HG03066 (cell line): ENCODE data around the gene MAMSTR.

Experiments
- ATAC-seq: cut with Tn5 transposase; IDR thresholded peaks from one replicate; pipeline ENCODE4 v1.9.1; 2021; ENCODE audit warnings: low read depth; ENCODE audit not compliant: unreplicated experiment

The MAMSTR gene

DNA sequence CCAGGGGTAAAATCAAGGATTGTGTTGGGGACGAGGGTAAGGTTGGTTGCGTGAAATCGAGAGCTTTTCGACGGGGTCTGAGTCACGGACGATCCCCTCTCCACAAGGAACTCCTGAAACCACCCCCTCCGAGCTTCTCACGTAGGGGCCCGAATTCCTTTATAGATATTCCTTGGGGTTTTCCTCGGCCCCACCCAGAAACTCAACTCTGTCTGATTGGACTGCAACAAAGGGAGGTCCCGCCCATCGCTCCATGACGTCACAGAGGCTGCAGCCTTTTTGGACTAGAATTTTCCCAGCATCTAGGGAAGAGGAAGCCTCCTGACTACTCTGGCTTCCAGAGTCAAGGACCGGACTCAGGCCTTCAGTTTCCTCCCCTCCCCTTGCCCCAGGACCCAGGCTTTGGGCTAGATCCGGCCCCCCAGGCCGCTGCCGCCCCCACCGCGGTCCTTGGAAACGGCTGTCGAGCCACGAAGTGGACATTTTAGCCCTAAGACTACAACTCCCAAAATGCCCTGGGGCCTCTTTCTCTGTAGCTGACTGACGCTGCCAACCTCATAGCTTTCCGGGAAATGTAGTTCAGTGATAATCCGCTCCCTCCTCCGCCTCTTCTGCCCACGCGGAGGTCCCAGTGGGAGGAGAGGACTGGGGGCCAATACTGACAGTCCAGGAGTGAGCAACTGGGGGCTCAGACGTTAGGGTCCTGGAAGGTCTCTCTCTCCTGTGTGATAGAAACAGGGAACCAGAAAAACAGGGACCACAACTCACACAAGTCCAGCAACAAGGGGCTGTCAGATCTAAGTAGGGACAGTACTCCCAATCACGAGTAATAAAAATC, 27.4 kb upstream of the MAMSTR start, which contains the start of gene IZUMO1:
IZUMO1 (minus strand) TSS at position 172 of the 838 bp plus-strand sequence. CDS start 1,050 bp downstream, outside the sequence.
- ATAC-seq, result no peak

- no peak for ATAC-seq
Observed at GRCh38 chr19:48746110-48746509, 26.6 kb upstream of the MAMSTR start.

DNA sequence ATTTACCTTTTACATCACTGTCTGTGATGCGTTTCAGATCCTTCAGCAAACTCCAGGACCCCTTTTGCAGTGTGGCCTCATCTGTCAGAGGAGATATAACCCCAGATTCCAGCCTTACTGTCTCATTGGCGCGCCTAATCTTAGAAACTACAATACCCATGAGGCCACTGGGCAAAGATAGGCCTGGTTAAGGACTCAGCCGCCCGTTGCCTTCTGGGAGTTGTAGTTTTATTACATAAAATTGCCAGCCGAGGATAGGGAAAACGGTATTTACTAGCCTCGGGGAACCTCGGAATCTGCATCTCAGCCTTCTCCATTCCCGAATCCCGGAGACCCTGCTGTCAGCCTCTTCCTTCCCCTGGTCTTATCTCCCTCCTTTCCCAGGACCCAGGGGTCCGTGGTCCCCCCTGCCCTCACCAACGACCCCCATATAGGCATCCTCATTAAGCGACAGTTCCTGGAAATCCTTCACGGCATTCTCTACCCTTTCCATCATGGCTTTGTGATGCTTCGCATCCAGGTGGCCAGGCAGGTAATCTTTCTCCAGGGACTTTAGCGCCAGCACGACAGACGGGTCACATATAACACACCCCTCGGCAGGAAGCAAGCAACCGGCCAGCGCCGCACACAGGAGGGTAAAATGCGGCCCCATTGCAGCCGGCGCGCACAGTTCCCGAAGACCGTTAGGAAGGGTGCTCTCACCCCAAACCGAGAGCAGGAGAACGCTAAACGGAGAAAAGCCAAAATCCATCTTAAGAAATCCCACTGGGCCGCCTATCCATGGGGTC, 25.9 kb upstream of the MAMSTR start:
- ATAC-seq, result no peak

GRCh38 chr19:48742096-48742495, 22.6 kb upstream of the MAMSTR start:
- ATAC-seq, result no peak

- no peak for ATAC-seq
Observed at GRCh38 chr19:48741129-48741999, 21.8 kb upstream of the MAMSTR start.

DNA sequence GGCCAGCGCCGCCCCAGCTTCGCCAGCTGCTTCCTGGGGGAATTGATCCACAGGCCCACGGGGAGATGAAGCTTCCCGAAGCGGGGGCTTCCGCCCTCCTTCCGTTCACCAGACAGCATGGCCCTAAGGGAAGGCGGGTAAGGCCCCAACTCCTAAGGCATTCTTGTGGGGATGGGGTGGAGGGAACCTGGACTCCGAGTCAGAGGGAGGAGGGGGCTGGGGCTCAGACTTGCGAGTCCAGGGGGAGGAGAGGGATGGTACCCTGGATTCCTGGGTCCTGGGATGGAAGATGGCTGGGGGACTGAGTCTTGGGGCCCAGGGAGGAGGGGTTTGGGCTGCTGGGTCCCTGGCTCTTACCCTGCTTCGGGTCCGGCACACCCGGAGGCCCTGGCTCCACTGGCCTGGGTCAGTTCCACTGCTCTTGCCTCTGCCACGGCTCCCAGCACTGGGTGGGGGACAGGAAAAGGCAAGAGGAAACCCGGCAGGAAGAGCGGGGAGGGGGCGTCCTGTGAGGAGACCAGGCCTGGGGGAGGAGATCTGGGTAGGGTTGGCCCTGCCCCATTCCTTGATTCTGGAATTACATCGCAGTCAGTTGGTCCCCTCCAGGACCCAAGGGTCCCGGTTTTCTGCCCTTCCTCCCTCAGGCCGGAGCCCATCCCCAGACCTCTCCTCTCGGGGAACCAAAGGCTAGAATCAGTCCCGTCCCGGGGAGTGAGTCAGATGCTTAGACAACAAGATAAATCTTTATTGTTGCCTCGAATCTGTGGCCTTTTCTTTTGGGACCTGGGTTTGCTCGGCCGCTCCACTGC, 20.8 kb upstream of the MAMSTR start, which contains the start of gene RASIP1:
RASIP1 (minus strand) TSS at position 447 of the 809 bp plus-strand sequence; CDS start at position 119, 328 bp downstream.
- no peak for ATAC-seq

DNA sequence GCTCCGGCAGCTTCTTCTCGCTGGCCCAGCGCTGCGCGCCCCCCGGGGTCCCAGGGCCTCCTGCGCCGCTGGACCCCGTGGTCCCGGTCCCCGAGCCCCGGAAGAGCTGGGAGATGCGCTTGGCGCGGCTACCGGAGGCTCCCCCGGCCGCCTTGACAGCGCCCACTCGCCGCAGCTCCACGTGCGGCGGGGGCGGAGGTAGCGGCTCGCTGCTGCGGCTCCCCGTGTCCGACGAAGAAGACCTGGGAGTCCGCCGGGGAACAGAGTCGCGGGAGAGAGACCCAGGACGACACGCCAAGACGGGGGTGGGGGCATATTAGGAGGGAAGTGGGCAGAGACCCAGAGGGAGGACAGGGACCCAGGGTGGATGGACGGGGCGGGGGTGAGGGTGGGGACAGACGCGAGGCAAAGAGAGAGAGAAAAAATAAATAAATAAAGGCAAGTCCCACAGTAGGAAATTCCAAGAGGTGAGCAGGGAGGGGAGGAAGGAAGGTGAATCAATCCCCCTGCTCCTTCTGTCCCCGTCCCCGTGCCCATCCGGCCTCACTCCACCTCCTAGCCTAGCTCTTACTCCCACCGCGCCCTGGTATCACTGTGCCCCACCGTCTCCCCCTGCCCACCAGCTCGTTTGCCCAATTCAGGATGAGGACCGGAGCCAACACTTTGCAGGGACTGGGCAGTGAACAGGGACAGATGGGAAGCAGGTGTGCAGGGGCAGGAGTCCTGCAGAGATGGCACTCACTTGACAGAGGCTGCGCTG, 20.1 kb upstream of the MAMSTR start:
- no peak for ATAC-seq

DNA sequence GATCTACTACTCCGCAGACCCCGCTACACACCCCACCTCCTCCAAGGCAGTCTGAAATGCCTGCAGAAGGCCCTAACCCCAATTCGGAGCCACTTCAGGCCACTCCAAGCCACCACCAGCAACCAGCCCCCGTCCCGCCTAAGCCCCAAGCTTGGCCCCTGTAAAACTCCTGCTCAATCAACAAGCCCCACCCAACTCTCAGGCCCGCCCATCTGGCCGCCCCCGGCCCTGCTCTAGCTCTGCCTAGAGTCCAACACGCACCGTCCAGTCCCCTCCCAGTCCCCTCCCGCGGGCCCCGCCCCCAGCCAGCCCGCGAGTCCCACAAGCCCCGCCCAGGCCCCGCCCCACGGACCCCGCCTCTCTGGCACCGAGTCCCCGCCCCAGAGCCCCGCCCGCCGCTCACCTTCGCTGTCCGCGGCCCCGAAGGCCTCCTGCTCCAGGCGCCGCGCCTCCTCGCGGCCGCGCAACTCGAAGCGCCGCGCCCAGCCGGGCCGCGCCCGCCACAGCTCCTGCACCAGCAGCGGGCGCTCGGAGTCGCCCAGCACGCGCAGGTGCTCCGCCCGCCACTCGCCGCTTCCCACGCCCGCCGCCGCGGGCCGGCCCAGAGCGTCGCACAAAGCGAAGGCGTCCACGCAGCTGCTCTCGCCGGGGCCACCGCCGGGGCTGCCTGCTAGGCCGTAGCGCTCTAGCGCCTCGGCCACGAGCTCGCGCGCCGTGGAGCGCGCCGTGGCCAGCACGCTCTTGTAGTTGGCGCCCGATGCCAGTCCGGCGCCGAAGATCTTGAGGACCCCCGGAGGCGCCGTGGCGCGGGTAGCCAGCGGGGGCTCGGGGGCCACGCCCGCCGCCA, 19.3 kb upstream of the MAMSTR start:
- ATAC-seq, result peak; percentile 74

DNA sequence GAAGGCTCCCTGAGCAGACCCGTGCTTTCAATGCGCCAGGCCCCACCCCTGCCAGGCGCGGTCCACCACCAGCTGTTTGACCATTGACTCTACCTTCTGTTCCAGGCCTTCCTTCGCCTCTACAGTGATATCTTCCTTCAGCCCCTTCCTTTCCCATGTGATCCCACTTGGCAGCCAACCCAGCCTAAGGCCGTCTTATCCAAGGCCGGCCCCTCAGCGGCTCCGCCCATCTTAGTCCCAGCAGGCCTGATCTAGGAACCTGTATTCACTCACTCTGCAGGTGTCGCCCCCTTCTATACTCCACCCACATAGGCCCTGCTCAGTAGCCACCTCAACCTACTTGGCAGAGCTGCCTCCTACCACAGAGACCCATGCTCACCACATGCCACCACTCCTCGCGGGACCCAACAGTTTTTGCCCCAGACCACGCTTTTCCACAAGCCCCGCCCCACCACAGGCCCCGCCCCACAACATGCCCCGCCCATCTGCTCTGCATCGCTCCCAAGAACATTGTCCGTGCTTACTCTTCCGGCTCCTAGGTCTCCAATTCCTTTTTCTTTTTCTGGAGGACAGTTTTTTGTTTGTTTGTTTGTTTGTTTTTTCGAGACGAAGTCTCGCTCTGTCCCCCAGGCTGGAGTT, 18.0 kb upstream of the MAMSTR start:
- no peak for ATAC-seq

DNA sequence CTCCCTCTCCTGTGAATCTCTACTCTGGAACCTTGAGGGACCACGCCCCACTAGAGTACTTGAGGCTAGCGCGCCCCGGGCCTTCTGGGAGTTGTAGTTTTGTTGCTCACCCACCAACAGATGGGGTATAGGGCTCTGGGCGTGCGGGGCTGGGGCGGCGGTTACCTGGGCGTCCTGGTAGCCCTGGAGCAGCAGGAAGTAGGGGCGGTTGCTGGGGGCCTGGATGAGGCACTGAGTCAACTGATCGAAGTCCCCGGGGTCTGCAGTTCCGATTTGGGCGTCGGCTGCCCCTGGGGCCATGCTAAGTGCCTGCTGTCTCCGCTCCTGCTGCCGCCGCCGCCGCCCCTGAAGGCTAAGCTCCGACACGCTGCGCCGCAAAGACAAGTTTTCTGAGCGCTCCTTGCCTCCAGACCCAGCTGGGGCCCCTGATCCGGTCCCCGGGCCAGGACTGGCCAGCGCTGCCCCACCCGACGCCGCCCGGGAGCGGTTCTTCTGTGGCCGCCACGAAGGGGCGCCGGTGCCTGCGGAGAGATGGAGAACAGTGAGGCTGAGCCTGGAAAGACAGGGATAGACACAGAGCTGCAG, 15.6 kb upstream of the MAMSTR start:
- ATAC-seq, result no peak

- no peak for ATAC-seq
Observed at GRCh38 chr19:48734625-48735024, 15.1 kb upstream of the MAMSTR start.

DNA sequence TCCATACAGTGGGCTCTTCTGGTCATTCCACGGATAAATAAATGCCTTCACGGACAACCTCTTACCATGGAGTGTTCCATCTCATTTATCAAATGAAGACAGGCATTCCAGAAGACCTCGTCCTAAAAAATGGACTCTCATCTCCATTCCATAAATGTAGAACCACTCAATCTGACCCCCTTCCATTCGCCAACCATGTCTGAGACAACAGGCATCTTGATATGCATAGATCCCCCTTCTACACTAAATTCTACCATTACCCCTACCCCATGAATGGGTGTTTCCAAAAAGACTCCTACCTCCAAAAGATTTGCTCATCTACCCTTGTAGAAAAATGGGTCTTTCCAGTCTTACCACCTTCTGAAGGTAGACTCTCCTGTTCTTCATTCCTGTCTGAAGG, 11.9 kb upstream of the MAMSTR start:
- ATAC-seq, result no peak

DNA sequence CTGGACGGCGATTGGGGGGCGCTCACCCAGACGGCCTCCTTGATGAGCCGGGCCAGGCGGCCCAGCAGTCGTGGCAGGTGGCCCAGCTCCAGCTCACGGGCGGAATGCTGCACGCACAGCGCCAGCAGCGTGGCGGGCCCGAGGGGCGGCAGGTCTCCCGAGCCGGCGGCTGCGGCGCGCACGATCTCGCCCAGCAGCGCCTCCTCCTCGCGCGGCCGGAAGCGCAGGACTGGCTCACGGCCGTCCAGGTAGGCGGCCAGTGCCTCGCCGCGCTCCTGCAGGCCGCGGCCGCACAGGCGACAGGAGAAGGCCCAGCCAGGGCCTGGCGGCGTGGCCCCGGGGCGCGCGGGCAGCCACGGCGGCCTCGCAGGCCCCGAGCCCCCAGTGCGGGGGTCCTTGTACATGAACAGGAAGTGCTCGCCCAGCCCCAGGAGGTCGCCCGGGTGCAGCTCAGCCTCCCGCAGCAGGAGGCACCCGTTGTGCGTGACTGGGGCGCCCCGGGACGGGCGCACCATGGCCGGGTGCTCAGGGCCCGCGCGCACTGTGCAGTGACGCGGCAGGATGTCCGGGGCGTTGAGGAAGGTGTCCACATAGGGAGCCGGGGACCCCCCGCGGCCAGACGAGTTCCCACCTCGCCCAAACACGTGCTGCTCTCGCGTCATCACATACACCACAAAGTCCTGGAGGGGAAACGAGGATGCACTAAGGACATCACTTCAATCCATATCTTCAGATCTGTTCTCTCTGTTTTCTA, 9.6 kb upstream of the MAMSTR start:
- no peak for ATAC-seq

GRCh38 chr19:48726556-48726955, 7.0 kb upstream of the MAMSTR start:
- ATAC-seq, result no peak

DNA sequence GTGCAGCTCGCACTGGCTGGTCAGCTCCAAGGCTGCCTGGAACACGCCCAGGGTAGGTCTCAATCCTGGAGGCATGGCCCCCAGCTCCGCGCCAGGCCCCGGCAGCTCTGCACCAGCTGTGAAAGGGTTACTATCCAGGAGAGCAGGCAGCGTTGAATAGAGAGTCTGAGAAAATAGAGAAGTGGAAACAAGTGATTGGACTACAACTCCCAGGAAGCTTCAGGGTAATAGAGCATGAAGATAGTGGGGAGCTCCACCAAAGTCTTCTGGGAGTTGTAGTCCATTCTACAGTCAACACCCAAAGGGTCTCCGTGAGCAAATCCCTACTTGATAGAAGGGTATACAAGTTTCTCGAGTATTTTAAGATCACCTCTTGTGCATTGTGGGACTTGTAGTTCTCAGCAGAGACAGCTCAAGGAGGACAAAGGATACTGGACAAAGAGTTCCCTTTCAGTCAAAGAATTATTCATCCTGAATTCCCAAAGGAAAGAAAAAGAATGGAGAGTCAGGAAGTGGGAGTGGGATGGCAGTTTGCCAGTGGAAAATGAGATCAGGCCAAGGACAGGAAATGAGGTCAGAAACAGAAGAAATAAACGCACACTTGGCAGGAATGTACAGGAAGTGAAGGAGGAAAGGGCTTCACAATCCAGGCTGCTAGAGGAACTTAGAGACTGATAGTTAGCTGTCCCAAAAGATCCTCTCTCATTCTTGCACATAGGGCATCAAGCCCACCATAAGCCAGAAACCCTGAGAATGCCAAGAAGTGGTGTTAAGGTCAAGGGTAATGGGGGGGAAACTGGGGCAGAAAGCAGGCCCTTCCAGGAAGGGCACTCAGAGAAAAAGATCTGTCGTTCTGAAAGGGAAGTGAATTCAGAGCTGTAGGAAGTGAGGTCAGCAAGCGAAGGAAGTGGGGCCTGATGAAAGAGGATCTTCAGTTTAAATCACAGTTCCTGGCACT, 5.5 kb upstream of the MAMSTR start:
- no peak for ATAC-seq
